HepG2 (cell line): ENCODE measurements around the gene H3-3A. TPM values are rescaled to one million over a fixed set of nuclear protein-coding genes. Genes with fewer than 3 reads are reported as not detected.
A peak's percentile ranks its signal among the peaks of the same experiment; 100 is the strongest.

Experiments
- GLMP ChIP-seq: sonication (generic); formaldehyde crosslinking; IDR thresholded peaks from 2 replicates; pipeline ENCODE4 v1.9.0; 2021; ENCODE audit warnings: missing genetic modification reagents, mild to moderate bottlenecking, borderline replicate concordance
- HDAC6 ChIP-seq: fragments of 200-600 bp; sonication (generic); IDR thresholded peaks from 2 replicates; pipeline ENCODE4 v1.7.0; 2017; ENCODE audit warnings: mild to moderate bottlenecking, antibody characterized with exemption, low read length, low read depth
- IKZF4 ChIP-seq: sonication (generic); formaldehyde crosslinking; IDR thresholded peaks from 2 replicates; pipeline ENCODE4 v1.5.1; 2020; ENCODE audit warnings: borderline replicate concordance, mild to moderate bottlenecking, low read depth, missing genetic modification reagents; ENCODE audit errors: not compliant biosample characterization
- KLF9 ChIP-seq: IDR thresholded peaks from 2 replicates; pipeline ENCODE4 v1.6.1; 2016; ENCODE audit warnings: low read depth
- MED13 ChIP-seq: sonication (generic); formaldehyde crosslinking; IDR thresholded peaks from 2 replicates; pipeline ENCODE4 v1.5.0; 2020; ENCODE audit warnings: missing genetic modification reagents
- MYC ChIP-seq: sonication (generic); formaldehyde crosslinking; IDR thresholded peaks from 2 replicates; pipeline ENCODE4 v1.9.0; 2021; ENCODE audit warnings: missing genetic modification reagents, borderline replicate concordance
- NFIB ChIP-seq: sonication (generic); formaldehyde crosslinking; IDR thresholded peaks from 2 replicates; pipeline ENCODE4 v1.9.0; 2021; ENCODE audit warnings: missing genetic modification reagents, mild to moderate bottlenecking, borderline replicate concordance
- NPAS2 ChIP-seq: sonication (generic); formaldehyde crosslinking; IDR thresholded peaks from 2 replicates; pipeline ENCODE4 v1.8.0; 2022; ENCODE audit warnings: mild to moderate bottlenecking, missing genetic modification reagents, borderline replicate concordance
- NR1H2 ChIP-seq: sonication (generic); formaldehyde crosslinking; IDR thresholded peaks from 2 replicates; pipeline ENCODE4 v1.8.1; 2022; ENCODE audit warnings: low read depth, missing genetic modification reagents, borderline replicate concordance
- POLR2G ChIP-seq: fragments of 200-400 bp; formaldehyde crosslinking; IDR thresholded peaks from 2 replicates; pipeline ENCODE4 v1.6.1; 2018; ENCODE audit warnings: mild to moderate bottlenecking, low read depth, low read length, moderate library complexity
- SNAPC4 ChIP-seq: sonication (generic); formaldehyde crosslinking; IDR thresholded peaks from 2 replicates; pipeline ENCODE4 v1.4.0; 2020; ENCODE audit warnings: mild to moderate bottlenecking, missing genetic modification reagents
- TEF ChIP-seq: sonication (generic); formaldehyde crosslinking; IDR thresholded peaks from 2 replicates; pipeline ENCODE4 v1.5.0; 2020; ENCODE audit warnings: missing genetic modification reagents
- XBP1 ChIP-seq: sonication (generic); formaldehyde crosslinking; IDR thresholded peaks from 2 replicates; pipeline ENCODE4 v1.5.0; 2020; ENCODE audit warnings: missing genetic modification reagents
- ZBTB26 ChIP-seq: IDR thresholded peaks from 2 replicates; pipeline ENCODE4 v1.6.1; 2016; ENCODE audit warnings: missing compliant biosample characterization, missing genetic modification reagents, borderline replicate concordance
- ZNF329 ChIP-seq: sonication (generic); formaldehyde crosslinking; IDR thresholded peaks from 2 replicates; pipeline ENCODE4 v1.9.0; 2021; ENCODE audit warnings: low read depth, mild to moderate bottlenecking, missing genetic modification reagents
- ZNF564 ChIP-seq: sonication (generic); formaldehyde crosslinking; IDR thresholded peaks from 2 replicates; pipeline ENCODE4 v1.8.1; 2023; ENCODE audit warnings: mild to moderate bottlenecking, missing genetic modification reagents
- ZNF710 ChIP-seq: sonication (generic); formaldehyde crosslinking; IDR thresholded peaks from 2 replicates; pipeline ENCODE4 v1.5.0; 2020; ENCODE audit warnings: mild to moderate bottlenecking, missing genetic modification reagents, borderline replicate concordance
- polyA plus RNA-seq, 8 experiments: library from polyadenylated mRNA; depleted of rRNA in 3 of 8; stranded (reverse) in 7 of 8; unstranded in 1 of 8; fragments of >200 nt; fragmentation: Illumina TruSeq in 4 of 8; extraction: Trizol in 4 of 8; gene quantifications; 2 replicates each; pipeline versions ENCODE4 v1.2.1 to v1.2.3, GENCODE V29; 2011 to 2016; ENCODE audit warnings: low read depth in 4 of 8, missing spikeins in 1 of 8, mixed read lengths in 1 of 8; ENCODE audit not compliant: insufficient read depth in 1 of 8
- total RNA-seq, 5 experiments: library from RNA; depleted of rRNA; stranded (reverse); fragments of >200 nt; fragmentation: Illumina TruSeq; extraction: Trizol; gene quantifications; 2 replicates each; pipeline ENCODE4 v1.2.3, GENCODE V29; 2016; ENCODE audit warnings: low read depth in 1 of 5

H3-3A gene
- total and polyA plus RNA-seq, 2 of the 13 experiments (the other 11 are each of a cell fraction or from before 2014, with no cell fraction given): 221 to 320 TPM

- TF ChIP-seq POLR2G (no peak), NFIB (CRISPR knock-in tag) (no peak), MED13 (no peak; the same call in 1 of the 2 replicates), ZNF564 (CRISPR knock-in tag) (peak; percentile 66), ZNF710 (CRISPR knock-in tag) (peak; percentile 22; the same call in 1 of the 2 replicates), NR1H2 (CRISPR knock-in tag) (no peak), TEF (no peak), GLMP (CRISPR knock-in tag) (no peak), NPAS2 (CRISPR knock-in tag) (no peak), XBP1 (no peak), MYC (CRISPR knock-in tag) (peak; percentile 74; the same call in 1 of the 2 replicates), HDAC6 (no peak), IKZF4 (CRISPR knock-in tag) (peak; percentile 13), SNAPC4 (CRISPR knock-in tag) (no peak), KLF9 (no peak), ZNF329 (peak; percentile 48; the same call in 1 of the 2 replicates), ZBTB26 (CRISPR knock-in tag) (0 out of 2 replicates have a peak, but pooled peaks have one; percentile 54)
These were observed 21.0 kb downstream of the H3-3A start (continued) for GRCh38 chr1:226083302-226084101.
